GM23338 (cell line): ENCODE results near the gene ARHGAP1. TPM values are rescaled to one million over a fixed set of nuclear protein-coding genes. Genes with fewer than 3 reads are reported as not detected.
A peak's percentile ranks its signal among the peaks of the same experiment; 100 is the strongest.

ENCODE experiments used
- ATAC-seq: fragments of 200-7000 bp; cut with Tn5 transposase; 3 replicates; pipeline ENCODE4 v1.9.1; 2020
- DNase-seq: peaks from one replicate; pipeline ENCODE4 v3.0.0-alpha.2; 2015; ENCODE audit warnings: low spot score
- H2AFZ ChIP-seq: fragments of 200-600 bp; sonication (generic); 2 replicates; pipeline ENCODE4 v1.8.0; 2016; ENCODE audit warnings: antibody characterized with exemption, mild to moderate bottlenecking, moderate library complexity
- H3F3A ChIP-seq: fragments of 200-600 bp; sonication (generic); replicated peaks from 2 replicates; pipeline ENCODE4 v1.8.0; 2017; ENCODE audit warnings: antibody characterized with exemption, mixed run types, low read depth
- H3K27ac ChIP-seq: fragments of 200-600 bp; sonication (generic); 2 replicates; pipeline ENCODE4 v1.6.1; 2016; ENCODE audit warnings: low read depth
- H3K27me3 ChIP-seq: fragments of 200-600 bp; sonication (generic); 2 replicates; pipeline ENCODE4 v1.8.0; 2016; ENCODE audit warnings: mild to moderate bottlenecking, mixed run types, moderate library complexity; ENCODE audit not compliant: insufficient read depth
- H3K36me3 ChIP-seq: fragments of 200-600 bp; sonication (generic); 2 replicates; pipeline ENCODE4 v1.8.0; 2016; ENCODE audit warnings: mild to moderate bottlenecking; ENCODE audit not compliant: insufficient read depth
- H3K4me1 ChIP-seq: fragments of 200-600 bp; sonication (generic); 2 replicates; pipeline ENCODE4 v1.8.0; 2016; ENCODE audit warnings: mild to moderate bottlenecking, moderate library complexity; ENCODE audit not compliant: insufficient read depth
- H3K4me2 ChIP-seq: fragments of 200-600 bp; sonication (generic); 2 replicates; pipeline ENCODE4 v1.7.1; 2017; ENCODE audit warnings: mixed run types
- H3K4me3 ChIP-seq: fragments of 200-600 bp; sonication (generic); 2 replicates; pipeline ENCODE4 v1.6.1; 2016; ENCODE audit warnings: mixed run types
- H3K79me2 ChIP-seq: fragments of 200-600 bp; sonication (generic); replicated peaks from 2 replicates; pipeline ENCODE4 v1.8.0; 2017; ENCODE audit warnings: mild to moderate bottlenecking; ENCODE audit not compliant: insufficient read depth
- H3K9me2 ChIP-seq: fragments of 200-600 bp; sonication (generic); 2 replicates; pipeline ENCODE4 v1.8.0; 2017; ENCODE audit not compliant: insufficient read depth
- H4K20me1 ChIP-seq: fragments of 200-600 bp; sonication (generic); replicated peaks from 2 replicates; pipeline ENCODE4 v1.8.0; 2017; ENCODE audit warnings: mild to moderate bottlenecking; ENCODE audit not compliant: insufficient read depth
- H3K27ac Mint-ChIP-seq: 2 replicates; pipeline ENCODE4 v1.8.0; 2020; ENCODE audit warnings: inconsistent platforms, mild to moderate bottlenecking, moderate library complexity, mixed read lengths
- H3K27me3 Mint-ChIP-seq: 3 replicates; pipeline ENCODE4 v1.8.0; 2022; ENCODE audit warnings: low read depth, mild to moderate bottlenecking, moderate library complexity, mixed read lengths, inconsistent platforms; ENCODE audit not compliant: insufficient read depth, poor library complexity
- H3K36me3 Mint-ChIP-seq: 3 replicates; pipeline ENCODE4 v1.8.0; 2021; ENCODE audit warnings: low read depth, mild to moderate bottlenecking, inconsistent platforms, moderate library complexity, mixed read lengths
- H3K4me1 Mint-ChIP-seq: 3 replicates; pipeline ENCODE4 v1.8.0; 2020; ENCODE audit warnings: mild to moderate bottlenecking, inconsistent platforms, mixed read lengths
- H3K4me3 Mint-ChIP-seq: 3 replicates; pipeline ENCODE4 v1.8.0; 2021; ENCODE audit warnings: moderate library complexity, mild to moderate bottlenecking, inconsistent platforms, mixed read lengths
- H3K9me3 Mint-ChIP-seq: 3 replicates; pipeline ENCODE4 v1.8.0; 2020; ENCODE audit warnings: moderate library complexity, mild to moderate bottlenecking, inconsistent platforms, mixed read lengths
- CREB1 ChIP-seq: fragments of 250-450 bp; sonication (Bioruptor Pico); IDR thresholded peaks from 2 replicates; pipeline ENCODE4 v1.5.0; 2020; ENCODE audit warnings: low read depth, mild to moderate bottlenecking, moderate library complexity
- EZH2 ChIP-seq: fragments of 200-600 bp; sonication (generic); IDR thresholded peaks from one replicate; pipeline ENCODE4 v1.8.0; 2017; ENCODE audit warnings: antibody characterized with exemption, mild to moderate bottlenecking, low read depth; ENCODE audit not compliant: unreplicated experiment
- EZH2phosphoT487 ChIP-seq: fragments of 200-600 bp; sonication (generic); IDR thresholded peaks from one replicate; pipeline ENCODE4 v1.8.1; 2018; ENCODE audit warnings: antibody characterized with exemption; ENCODE audit not compliant: unreplicated experiment
- JUNB ChIP-seq: IDR thresholded peaks from one replicate; pipeline ENCODE4 v1.6.1; 2016; ENCODE audit warnings: antibody characterized with exemption; ENCODE audit not compliant: unreplicated experiment
- NANOG ChIP-seq: IDR thresholded peaks from 2 replicates; pipeline ENCODE4 v1.6.1; 2016; ENCODE audit warnings: antibody characterized with exemption, borderline replicate concordance
- POLR2AphosphoS5 ChIP-seq: IDR thresholded peaks from 2 replicates; pipeline ENCODE4 v1.6.1; 2016; ENCODE audit warnings: antibody characterized with exemption, low read depth
- STAT1 ChIP-seq: IDR thresholded peaks from one replicate; pipeline ENCODE4 v1.6.1; 2016; ENCODE audit warnings: antibody characterized with exemption; ENCODE audit not compliant: unreplicated experiment
- ZNF114 ChIP-seq: fragments of 250-450 bp; sonication (Bioruptor Pico); IDR thresholded peaks from 2 replicates; pipeline ENCODE4 v1.5.0; 2020; ENCODE audit warnings: mild to moderate bottlenecking, moderate library complexity
- ZNF331 ChIP-seq: fragments of 250-450 bp; sonication (Bioruptor Pico); IDR thresholded peaks from 2 replicates; pipeline ENCODE4 v1.5.0; 2020; ENCODE audit warnings: low read depth, mild to moderate bottlenecking, moderate library complexity
- polyA plus RNA-seq: library from polyadenylated mRNA; unstranded; fragments of >200 nt; fragmentation: Nextera tagmentation; extraction: Ambion mirVana; gene quantifications from 2 replicates; pipeline ENCODE4 v1.2.1, GENCODE V29; 2016
- total RNA-seq: library from RNA; depleted of rRNA; stranded (reverse); fragments of >200 nt; shearing (Covaris generic); gene quantifications from 2 replicates; pipeline ENCODE4 v1.2.3, GENCODE V29; 2014
- TF ChIP-seq, protein P1 (sequence below), 2 experiments: fragments of 200-600 bp in 1 of 2; sonication (generic) in 1 of 2; conservative IDR thresholded peaks; 2 replicates each; pipeline versions ENCODE4 v1.5.1 to v1.6.1; 2016 to 2017; ENCODE audit warnings: antibody characterized with exemption in 2 of 2, low read depth in 2 of 2, mild to moderate bottlenecking in 2 of 2, moderate library complexity in 1 of 2
- TF ChIP-seq, protein P2 (sequence below): IDR thresholded peaks from one replicate; pipeline ENCODE4 v1.6.1; 2018; ENCODE audit warnings: antibody characterized with exemption; ENCODE audit not compliant: unreplicated experiment
- TF ChIP-seq, protein P3 (sequence below): IDR thresholded peaks from 2 replicates; pipeline ENCODE4 v1.6.1; 2016; ENCODE audit warnings: antibody characterized with exemption

The ARHGAP1 gene
- total and polyA plus RNA-seq, 2 experiments from 2014 or later = 23.4 to 38.1 TPM

DNA sequence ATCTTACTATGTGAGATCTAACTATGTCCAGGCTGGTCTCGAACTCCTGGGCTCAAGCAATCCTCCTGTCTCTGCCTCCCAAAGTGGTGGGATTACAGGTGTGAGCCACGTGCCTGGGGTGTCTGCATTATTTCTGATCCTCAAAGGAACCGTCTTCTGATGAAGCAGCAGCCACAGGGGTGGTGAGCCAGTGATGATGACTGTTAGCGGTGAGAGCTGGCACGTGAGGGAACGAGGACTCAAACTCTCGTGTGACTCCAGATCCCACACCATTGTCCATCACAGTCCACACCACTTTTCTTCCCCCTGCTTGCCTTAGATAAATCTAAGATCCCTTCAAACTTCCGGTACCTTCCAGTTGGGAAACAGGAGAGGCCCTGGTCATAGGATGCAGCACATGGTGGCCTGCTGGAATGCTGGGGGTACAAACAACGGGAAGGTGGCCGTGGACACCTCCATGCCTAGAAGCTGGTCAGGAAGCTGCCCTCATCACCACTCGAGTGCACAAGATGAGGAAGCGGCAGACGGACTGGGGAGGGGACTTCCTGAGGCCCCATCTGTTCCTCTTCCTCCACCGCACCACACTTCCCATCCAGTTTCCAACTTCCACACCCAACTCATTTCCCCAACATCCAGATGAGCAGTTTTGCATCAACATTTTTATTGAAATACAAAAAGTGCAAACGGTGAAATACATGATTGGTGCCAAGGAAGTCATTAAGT, 23.8 kb downstream of the ARHGAP1 start (continued):
- TF ChIP-seq, protein P1, sequence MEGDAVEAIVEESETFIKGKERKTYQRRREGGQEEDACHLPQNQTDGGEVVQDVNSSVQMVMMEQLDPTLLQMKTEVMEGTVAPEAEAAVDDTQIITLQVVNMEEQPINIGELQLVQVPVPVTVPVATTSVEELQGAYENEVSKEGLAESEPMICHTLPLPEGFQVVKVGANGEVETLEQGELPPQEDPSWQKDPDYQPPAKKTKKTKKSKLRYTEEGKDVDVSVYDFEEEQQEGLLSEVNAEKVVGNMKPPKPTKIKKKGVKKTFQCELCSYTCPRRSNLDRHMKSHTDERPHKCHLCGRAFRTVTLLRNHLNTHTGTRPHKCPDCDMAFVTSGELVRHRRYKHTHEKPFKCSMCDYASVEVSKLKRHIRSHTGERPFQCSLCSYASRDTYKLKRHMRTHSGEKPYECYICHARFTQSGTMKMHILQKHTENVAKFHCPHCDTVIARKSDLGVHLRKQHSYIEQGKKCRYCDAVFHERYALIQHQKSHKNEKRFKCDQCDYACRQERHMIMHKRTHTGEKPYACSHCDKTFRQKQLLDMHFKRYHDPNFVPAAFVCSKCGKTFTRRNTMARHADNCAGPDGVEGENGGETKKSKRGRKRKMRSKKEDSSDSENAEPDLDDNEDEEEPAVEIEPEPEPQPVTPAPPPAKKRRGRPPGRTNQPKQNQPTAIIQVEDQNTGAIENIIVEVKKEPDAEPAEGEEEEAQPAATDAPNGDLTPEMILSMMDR (conservative IDR thresholded peaks at IDR 0.05; ENCODE audit: low read depth in 2 of 2) = no peak
- TF ChIP-seq ZNF331 (CRISPR knock-in tag) (no peak), ZNF114 (CRISPR knock-in tag) (no peak), POLR2AphosphoS5 (no peak)

DNA sequence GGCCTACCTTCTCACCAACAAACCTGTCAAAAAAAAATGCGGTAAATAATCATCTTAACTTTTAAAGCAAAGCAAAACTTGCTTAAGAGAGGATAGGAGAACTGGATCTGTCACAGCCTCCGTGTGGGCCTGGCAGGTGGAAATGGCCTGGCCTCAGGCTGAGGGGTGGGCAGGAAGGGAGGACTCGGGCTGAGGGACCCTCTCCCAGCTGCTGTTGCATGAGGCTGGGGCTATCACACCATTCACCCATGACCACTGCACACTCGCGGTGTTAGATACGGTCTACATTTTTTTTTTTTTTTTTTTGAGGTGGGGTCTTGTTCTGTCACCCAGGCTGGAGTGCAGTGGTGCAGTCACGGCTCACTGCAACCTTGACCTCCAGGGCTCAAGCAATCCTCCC, 24.5 kb downstream of the ARHGAP1 start:
- Histone ChIP-seq H4K20me1 (no peaks in the 10 kb centered on the region), H3K4me1 (peaks cover 19% of the 10 kb centered on the region), H3K79me2 (no peaks in the 10 kb centered on the region), H3K9me2 (no peaks in the 10 kb centered on the region), H3K27ac (peak overlapping the region; percentile 86), H2AFZ (no peak overlapping the region), H3F3A (peaks cover 3% of the 10 kb centered on the region; the same call in 1 of the 2 replicates), H3K36me3 (0 out of 2 replicates have a peak, but pooled peaks cover under 1% of the 10 kb centered on the region), H3K27me3 (no peaks in the 10 kb centered on the region), H3K4me3 (no peak overlapping the region), H3K4me2 (no peak overlapping the region)
- DNase-seq (no peak), ATAC-seq (no peak)
- Mint-ChIP-seq H3K9me3 (no peaks in the 10 kb centered on the region), H3K36me3 (peaks cover 22% of the 10 kb centered on the region), H3K4me3 (no peak overlapping the region), H3K4me1 (peaks cover 20% of the 10 kb centered on the region), H3K27me3 (peaks cover 8% of the 10 kb centered on the region), H3K27ac (no peak overlapping the region)
- no peak for TF ChIP-seq STAT1
- TF ChIP-seq NANOG = no peak
- TF ChIP-seq, protein P2, sequence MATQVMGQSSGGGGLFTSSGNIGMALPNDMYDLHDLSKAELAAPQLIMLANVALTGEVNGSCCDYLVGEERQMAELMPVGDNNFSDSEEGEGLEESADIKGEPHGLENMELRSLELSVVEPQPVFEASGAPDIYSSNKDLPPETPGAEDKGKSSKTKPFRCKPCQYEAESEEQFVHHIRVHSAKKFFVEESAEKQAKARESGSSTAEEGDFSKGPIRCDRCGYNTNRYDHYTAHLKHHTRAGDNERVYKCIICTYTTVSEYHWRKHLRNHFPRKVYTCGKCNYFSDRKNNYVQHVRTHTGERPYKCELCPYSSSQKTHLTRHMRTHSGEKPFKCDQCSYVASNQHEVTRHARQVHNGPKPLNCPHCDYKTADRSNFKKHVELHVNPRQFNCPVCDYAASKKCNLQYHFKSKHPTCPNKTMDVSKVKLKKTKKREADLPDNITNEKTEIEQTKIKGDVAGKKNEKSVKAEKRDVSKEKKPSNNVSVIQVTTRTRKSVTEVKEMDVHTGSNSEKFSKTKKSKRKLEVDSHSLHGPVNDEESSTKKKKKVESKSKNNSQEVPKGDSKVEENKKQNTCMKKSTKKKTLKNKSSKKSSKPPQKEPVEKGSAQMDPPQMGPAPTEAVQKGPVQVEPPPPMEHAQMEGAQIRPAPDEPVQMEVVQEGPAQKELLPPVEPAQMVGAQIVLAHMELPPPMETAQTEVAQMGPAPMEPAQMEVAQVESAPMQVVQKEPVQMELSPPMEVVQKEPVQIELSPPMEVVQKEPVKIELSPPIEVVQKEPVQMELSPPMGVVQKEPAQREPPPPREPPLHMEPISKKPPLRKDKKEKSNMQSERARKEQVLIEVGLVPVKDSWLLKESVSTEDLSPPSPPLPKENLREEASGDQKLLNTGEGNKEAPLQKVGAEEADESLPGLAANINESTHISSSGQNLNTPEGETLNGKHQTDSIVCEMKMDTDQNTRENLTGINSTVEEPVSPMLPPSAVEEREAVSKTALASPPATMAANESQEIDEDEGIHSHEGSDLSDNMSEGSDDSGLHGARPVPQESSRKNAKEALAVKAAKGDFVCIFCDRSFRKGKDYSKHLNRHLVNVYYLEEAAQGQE = no peak
- no peak for TF ChIP-seq JUNB
- TF ChIP-seq CREB1 (CRISPR knock-in tag) = no peak
- TF ChIP-seq EZH2 = no peak
- TF ChIP-seq POLR2AphosphoS5 = no peak
- no peak for TF ChIP-seq ZNF114 (CRISPR knock-in tag)
- TF ChIP-seq, protein P1 (conservative IDR thresholded peaks at IDR 0.05; ENCODE audit: low read depth in 2 of 2) = no peak
- TF ChIP-seq, protein P3, sequence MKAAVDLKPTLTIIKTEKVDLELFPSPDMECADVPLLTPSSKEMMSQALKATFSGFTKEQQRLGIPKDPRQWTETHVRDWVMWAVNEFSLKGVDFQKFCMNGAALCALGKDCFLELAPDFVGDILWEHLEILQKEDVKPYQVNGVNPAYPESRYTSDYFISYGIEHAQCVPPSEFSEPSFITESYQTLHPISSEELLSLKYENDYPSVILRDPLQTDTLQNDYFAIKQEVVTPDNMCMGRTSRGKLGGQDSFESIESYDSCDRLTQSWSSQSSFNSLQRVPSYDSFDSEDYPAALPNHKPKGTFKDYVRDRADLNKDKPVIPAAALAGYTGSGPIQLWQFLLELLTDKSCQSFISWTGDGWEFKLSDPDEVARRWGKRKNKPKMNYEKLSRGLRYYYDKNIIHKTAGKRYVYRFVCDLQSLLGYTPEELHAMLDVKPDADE = no peak
- TF ChIP-seq EZH2phosphoT487 = no peak
- TF ChIP-seq ZNF331 (CRISPR knock-in tag) = no peak
